Right cardiac atrium (tissue), 5 donors: ENCODE measurements around the gene MAPKAPK3. TPM values are rescaled to one million over a fixed set of nuclear protein-coding genes. Genes with fewer than 3 reads are reported as not detected.
A peak's percentile ranks its signal among the peaks of the same experiment; 100 is the strongest.

Source experiments
- ATAC-seq, 2 donors: fragments of 200-7000 bp; cut with Tn5 transposase; one replicate each; pipeline versions ENCODE4 v1.8.0 to v1.9.1; 2020; ENCODE audit warnings: moderate library complexity in 2 of 2, mild to moderate bottlenecking in 1 of 2
- DNase-seq, 3 donors: peaks; one replicate each; pipeline ENCODE4 v3.0.0-alpha.2; 2020
- H3K27ac ChIP-seq: one replicate; pipeline ENCODE4 v1.5.1; 2013; ENCODE audit warnings: mild to moderate bottlenecking, low read length, control low read depth, moderate library complexity
- H3K27me3 ChIP-seq: one replicate; pipeline ENCODE4 v1.6.1; 2013; ENCODE audit not compliant: control insufficient read depth, insufficient read depth
- H3K4me1 ChIP-seq: one replicate; pipeline ENCODE4 v1.6.1; 2013; ENCODE audit warnings: low read length; ENCODE audit not compliant: control insufficient read depth, insufficient read depth
- H3K4me3 ChIP-seq: one replicate; pipeline ENCODE4 v1.5.1; 2013; ENCODE audit warnings: low read length, control low read depth
- H3K9me3 ChIP-seq: one replicate; pipeline ENCODE4 v1.6.1; 2013; ENCODE audit warnings: low read length; ENCODE audit not compliant: control insufficient read depth
- WGBS: extraction: QIAGEN DNeasy Blood & Tissue Kit; methylation state at CpG from one replicate; pipeline ENCODE4 v1.1.7; 2013; 5-methylcytosine and 5-hydroxymethylcytosine counted together
- intact Hi-C, 4 donors: fragments of 100-400 bp; cut with DNase I; formaldehyde crosslinking; loops; one replicate each; pipeline versions ENCODE4 v1.11.0 to v1.14.0; 2022 to 2023
- polyA plus RNA-seq: library from polyadenylated mRNA; stranded (reverse); fragments of 200-250 nt; gene quantifications from one replicate; pipeline ENCODE4 v1.2.3, GENCODE V29; 2013
- total RNA-seq, 4 donors: library from RNA; stranded (reverse); fragmentation: NEBNext Ultra II Directional; extraction: Animal tissue kit (Norgen Biotek cat#: 25700); gene quantifications; one replicate each; pipeline ENCODE4 v1.2.1, GENCODE V29; 2021
- donor health status: healthy with polysubstance abuse.
- donor health status: DM: no; HTN: yes; CAD: no.
- donor health status: DM: no; HTN: no; CAD: no.
- donor health status: DM: no; HTN: yes; CAD: no; lungs with severe emphysema.
- donor health status: DM: yes; HTN: yes; CAD: no.

Gene MAPKAPK3
- total and polyA plus RNA-seq, 5 donors: 167 to 260 (median 224) TPM

DNA sequence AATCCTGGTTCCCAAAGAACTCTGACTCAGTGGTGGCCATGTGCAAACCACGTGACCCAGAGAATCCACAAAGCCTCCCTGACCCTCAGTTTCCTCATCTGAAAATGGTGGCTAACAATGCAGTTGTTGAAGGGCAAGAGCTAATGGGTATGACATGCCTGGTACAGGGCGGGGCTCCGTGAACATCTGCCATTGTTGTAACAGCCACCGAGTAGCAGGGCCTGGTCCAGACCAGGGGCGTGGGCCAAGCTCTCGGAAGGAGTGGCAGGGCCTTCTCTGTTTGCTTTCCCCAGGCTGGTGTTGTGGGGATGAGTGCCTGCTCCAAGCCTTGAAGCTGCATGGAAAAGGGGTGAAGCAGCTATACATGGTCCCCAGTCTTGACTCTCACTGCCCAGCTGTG is 13.4 kb downstream of the MAPKAPK3 start:
- H3K4me3 ChIP-seq: no peak overlapping the region
- H3K27ac ChIP-seq: no peak overlapping the region
- intact Hi-C loops: no loop called here
- H3K27me3 ChIP-seq: no peaks in the 10 kb centered on the region
- no peak for DNase-seq
- no peaks in the 10 kb centered on the region for H3K9me3 ChIP-seq
- no peak for ATAC-seq
- H3K4me1 ChIP-seq: peaks cover 7% of the 10 kb centered on the region
- WGBS: 89% methylated on average over 6 of the region's 6 CpGs

DNA sequence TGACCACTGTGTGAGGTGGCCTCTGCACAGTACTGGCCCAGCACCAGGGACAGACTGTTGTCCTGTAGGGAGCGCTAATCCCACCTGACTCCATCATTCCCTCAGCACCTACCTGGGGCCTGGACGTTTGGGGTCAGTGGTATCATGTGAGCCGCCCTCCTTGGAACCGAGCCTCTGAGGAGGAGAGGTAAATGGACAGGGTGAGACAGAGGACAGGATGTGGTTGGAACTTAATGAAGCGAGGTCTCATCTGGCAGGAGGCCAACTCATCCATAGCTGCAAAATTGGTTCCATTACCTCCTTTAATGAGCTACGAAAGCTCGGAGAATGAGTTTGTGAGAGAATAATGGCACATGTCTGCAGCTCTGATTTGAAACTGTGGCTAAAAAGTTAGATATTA is 13.9 kb downstream of the MAPKAPK3 start:
- Histone ChIP-seq H3K4me3 (no peak overlapping the region), H3K27ac (no peak overlapping the region), H3K27me3 (no peaks in the 10 kb centered on the region), H3K4me1 (peaks cover 7% of the 10 kb centered on the region), H3K9me3 (no peaks in the 10 kb centered on the region)
- no peak for ATAC-seq
- intact Hi-C loops: no loop called here
- DNase-seq: peak in 1 of 3 donors; percentile 32
- 66% methylated on average over 7 of the region's 7 CpGs for WGBS

DNA sequence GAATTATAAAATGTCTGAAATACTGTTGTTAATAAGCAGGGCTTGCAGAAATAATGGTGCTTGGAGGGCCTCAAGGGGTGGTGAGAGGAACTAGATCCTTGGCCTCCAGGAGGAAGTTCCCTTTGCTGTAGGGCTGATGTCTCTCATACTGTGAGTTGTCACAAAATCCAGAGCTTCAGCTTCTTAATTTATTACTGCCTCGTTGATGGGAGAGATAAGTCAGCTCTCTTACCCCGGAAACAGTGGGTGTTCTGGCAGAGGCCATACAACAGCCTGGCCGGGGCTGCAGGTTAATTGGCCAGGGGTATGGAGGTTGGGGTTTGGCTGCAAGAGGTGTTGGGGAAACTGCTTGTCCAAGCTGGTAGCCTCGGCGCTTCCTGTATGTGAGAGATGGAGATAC is 15.5 kb downstream of the MAPKAPK3 start:
- intact Hi-C loops: no loop called here
- ATAC-seq: no peak
- no peak overlapping the region for H3K27ac ChIP-seq
- 33% methylated on average over 5 of the region's 5 CpGs for WGBS
- H3K4me1 ChIP-seq: peaks cover 2% of the 10 kb centered on the region
- peak in 1 of 3 donors; percentile 53 for DNase-seq
- no peaks in the 10 kb centered on the region for H3K27me3 ChIP-seq
- no peaks in the 10 kb centered on the region for H3K9me3 ChIP-seq
- H3K4me3 ChIP-seq: no peak overlapping the region

DNA sequence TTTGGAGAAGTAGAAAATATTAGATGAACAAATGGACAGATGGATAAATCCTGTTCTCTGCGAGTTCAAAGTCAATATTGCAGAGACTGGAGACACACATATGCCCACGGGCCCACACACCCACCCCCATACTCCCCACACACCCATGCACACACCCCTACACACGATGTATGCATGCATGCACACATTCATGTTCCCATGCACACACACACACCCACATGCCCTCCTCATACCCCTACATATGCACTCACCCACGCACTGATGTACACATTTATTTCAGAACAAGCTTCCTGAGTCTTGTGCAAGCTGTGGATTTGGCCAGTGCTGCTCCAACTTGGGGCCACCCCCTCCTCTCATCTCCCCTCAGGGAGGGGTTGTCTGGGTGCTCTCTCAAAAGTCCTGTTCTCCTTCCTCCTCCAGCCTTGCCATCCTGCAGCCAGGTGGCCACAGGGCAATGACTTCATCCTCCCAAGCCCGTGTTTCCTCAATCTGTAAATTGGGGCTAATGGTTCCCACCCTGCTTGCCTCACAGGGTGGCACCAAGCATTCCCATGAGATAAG is 16.4 kb downstream of the MAPKAPK3 start:
- H3K27me3 ChIP-seq: no peaks in the 10 kb centered on the region
- H3K4me1 ChIP-seq: peaks cover 2% of the 10 kb centered on the region
- H3K4me3 ChIP-seq: no peak overlapping the region
- ATAC-seq: no peak
- no peaks in the 10 kb centered on the region for H3K9me3 ChIP-seq
- WGBS: 70% methylated on average over 5 of the region's 5 CpGs
- DNase-seq: no peak
- intact Hi-C loops: no loop called here
- H3K27ac ChIP-seq: no peak overlapping the region

DNA sequence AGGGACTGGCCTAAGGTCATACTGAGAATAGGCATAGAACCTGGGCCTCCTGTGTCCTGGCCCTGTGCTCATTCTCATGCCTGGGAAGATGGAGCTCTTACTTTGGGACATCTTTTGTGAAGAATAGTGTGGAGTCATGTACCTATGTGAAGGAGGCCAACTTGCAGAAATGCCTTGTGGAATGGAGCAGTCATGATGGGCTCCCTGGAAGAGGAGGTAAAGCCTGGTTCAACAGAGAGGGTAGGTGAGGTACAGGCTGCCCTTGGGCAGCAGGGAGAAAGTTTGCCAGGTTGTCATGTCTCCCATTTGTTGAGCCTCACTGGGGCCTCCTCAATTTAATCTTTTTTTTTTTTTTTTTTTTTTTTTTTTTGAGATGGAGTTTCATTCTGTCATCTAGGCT is 18.1 kb downstream of the MAPKAPK3 start:
- Histone ChIP-seq H3K4me1 (peaks cover 6% of the 10 kb centered on the region), H3K9me3 (no peaks in the 10 kb centered on the region), H3K27ac (no peak overlapping the region), H3K4me3 (no peak overlapping the region), H3K27me3 (no peaks in the 10 kb centered on the region)
- no peak for ATAC-seq
- DNase-seq: no peak
- intact Hi-C loops: no loop called here

DNA sequence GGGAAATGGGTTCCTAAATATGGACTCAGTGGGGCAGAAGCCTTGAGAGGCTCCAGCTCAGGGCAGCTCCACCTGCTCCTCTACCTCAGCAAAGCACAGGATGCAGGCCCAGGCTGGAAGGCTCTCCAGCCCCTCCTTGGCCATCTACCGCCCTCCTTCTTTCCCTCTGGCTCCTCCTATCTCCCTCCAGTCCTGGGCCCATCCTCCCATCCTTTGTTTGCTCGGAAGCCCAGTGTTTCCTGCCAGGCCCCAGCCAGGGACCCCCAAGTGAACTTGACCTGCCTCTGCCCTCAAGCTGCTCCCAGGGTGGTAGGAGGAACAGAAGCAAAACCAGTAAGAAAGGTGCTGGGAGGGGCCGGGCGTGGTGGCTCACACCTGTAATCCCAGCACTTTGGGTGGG is 20.1 kb downstream of the MAPKAPK3 start:
- intact Hi-C loops: no loop called here
- Histone ChIP-seq H3K9me3 (no peaks in the 10 kb centered on the region), H3K4me1 (peaks cover 6% of the 10 kb centered on the region), H3K27ac (peak overlapping the region; percentile 2), H3K4me3 (no peak overlapping the region), H3K27me3 (no peaks in the 10 kb centered on the region)
- DNase-seq: peak in 1 of 3 donors; percentile 12
- 74% methylated on average over 4 of the region's 4 CpGs for WGBS
- no peak for ATAC-seq

DNA sequence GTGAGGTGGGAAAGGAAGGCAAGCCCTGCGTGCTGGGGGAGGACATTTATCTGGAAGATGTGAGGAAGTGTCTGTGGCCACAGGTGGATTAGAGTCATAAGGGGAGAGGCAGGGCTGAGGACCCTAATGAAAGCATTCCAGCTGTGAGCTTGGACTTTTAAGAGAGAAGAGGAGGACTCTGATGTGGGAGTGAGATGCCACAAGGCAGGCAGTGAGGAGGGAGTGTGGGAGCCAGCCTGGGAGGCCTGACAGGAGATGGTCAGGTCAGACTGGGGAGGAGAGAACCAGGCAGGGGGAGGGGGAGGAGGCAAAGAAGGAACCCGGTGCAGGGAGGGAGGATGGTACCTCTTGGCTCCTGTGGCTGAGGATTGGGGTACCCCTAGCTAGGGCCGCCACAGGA is 21.0 kb downstream of the MAPKAPK3 start:
- Histone ChIP-seq H3K4me3 (no peak overlapping the region), H3K9me3 (no peaks in the 10 kb centered on the region), H3K27ac (no peak overlapping the region), H3K4me1 (peaks cover 6% of the 10 kb centered on the region), H3K27me3 (no peaks in the 10 kb centered on the region)
- ATAC-seq (peak; percentile 4 to 7), DNase-seq (no peak)
- intact Hi-C loops: no loop called here
- WGBS: 74% methylated on average over 3 of the region's 3 CpGs

DNA sequence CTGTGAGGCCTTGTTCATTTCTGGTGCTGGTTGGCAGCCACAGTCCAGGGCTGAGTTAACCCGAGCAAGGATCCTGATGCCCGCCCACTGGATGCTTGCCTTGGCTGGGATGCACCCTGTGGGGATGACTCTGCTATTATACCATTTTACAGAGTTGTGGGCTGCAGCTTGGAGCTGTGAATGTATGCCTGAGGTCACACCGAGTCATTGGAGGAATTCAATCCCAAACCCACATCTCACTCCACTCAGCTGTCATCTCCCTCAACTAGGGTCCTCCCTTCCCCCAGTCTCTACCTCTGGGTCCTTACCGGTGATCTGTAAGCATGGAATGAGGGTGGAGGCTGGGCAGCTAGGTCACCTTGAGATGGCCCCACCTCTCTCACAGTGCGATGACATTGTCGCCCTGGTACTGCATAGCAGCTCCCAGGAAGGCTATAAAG is 22.1 kb downstream of the MAPKAPK3 start:
- whole genome bisulfite sequencing: 69% methylated on average over 6 of the region's 6 CpGs
- DNase-seq: no peak
- H3K27ac ChIP-seq: peak overlapping the region; percentile 40
- peak; percentile 8 to 25 for ATAC-seq
- no peaks in the 10 kb centered on the region for H3K27me3 ChIP-seq
- no peak overlapping the region for H3K4me3 ChIP-seq
- intact Hi-C loops: no loop called here
- H3K9me3 ChIP-seq: no peaks in the 10 kb centered on the region
- peaks cover 6% of the 10 kb centered on the region for H3K4me1 ChIP-seq

DNA sequence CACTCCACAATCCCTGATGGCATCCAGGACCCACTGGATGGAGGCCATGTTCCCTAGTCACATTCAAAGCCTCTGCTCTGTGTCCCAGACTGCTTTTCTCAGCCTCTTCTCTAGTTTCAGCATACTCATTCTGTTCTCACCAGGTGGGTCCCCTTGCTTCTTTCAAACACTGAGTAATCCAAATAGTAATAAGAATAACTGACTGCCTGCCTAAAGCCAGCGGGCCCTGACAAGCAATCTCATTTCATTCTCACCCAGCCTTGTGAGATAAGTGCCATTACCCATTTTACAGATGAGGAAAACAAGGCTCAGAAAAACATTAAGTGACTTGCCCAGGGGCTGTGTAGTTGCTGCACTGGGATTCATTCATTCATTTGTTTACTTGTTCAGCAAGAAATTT is 25.4 kb downstream of the MAPKAPK3 start:
- no peaks in the 10 kb centered on the region for H3K9me3 ChIP-seq
- no peak for DNase-seq
- ATAC-seq: no peak
- intact Hi-C loops: no loop called here
- H3K4me1 ChIP-seq: peaks cover 7% of the 10 kb centered on the region
- H3K27ac ChIP-seq: no peak overlapping the region
- WGBS: 96% methylated on average over 1 of the region's 1 CpG
- no peaks in the 10 kb centered on the region for H3K27me3 ChIP-seq
- no peak overlapping the region for H3K4me3 ChIP-seq

DNA sequence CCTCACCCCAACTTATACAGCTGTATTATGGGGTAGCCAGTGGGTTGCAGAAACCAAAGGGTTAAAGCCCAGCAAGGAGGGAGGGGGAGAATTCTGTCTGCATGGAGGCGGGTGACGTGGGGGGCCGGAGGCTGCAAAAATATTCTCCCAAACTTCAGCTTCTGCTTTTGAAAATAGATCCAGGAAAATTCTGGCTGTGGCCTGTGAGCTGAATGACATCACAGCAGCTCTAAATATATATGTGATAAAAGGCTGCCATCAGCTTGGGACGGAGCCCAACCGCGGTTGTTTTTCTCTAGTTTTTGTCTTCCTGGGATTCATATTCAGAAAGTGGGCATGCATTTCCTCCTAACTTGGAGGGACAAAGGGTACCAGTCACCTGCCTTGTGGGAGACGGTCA is 27.6 kb downstream of the MAPKAPK3 start:
- Histone ChIP-seq H3K4me1 (peaks cover 9% of the 10 kb centered on the region), H3K9me3 (no peaks in the 10 kb centered on the region), H3K27ac (peak overlapping the region; percentile 89), H3K4me3 (no peak overlapping the region), H3K27me3 (no peaks in the 10 kb centered on the region)
- intact Hi-C loops: no loop called here
- 20% methylated on average over 7 of the region's 7 CpGs for WGBS
- DNase-seq (no peak), ATAC-seq (no peak)

DNA sequence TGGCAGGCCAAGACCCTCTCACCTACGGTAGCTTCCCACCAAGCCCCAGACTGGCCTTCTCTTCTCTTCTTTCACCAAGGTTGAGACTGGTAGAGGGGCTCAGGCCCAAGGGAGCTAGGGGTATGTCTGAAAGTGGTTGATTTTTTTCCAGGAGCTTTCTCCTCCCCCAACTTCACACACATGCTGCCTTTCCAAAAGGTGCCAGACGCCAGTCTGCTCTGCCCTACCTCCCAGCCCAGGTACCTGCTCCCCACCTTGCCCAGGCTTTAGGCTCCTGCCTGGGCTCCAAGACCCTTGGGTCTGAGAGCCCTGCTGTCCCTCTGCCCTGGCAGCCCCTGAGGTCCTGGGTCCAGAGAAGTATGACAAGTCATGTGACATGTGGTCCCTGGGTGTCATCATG is 28.4 kb downstream of the MAPKAPK3 start:
- Histone ChIP-seq H3K4me3 (no peak overlapping the region), H3K27ac (peak overlapping the region; percentile 89), H3K4me1 (peaks cover 9% of the 10 kb centered on the region), H3K27me3 (no peaks in the 10 kb centered on the region), H3K9me3 (no peaks in the 10 kb centered on the region)
- DNase-seq: no peak
- WGBS: 80% methylated on average over 2 of the region's 2 CpGs
- ATAC-seq: no peak
- intact Hi-C loops: no loop called here

DNA sequence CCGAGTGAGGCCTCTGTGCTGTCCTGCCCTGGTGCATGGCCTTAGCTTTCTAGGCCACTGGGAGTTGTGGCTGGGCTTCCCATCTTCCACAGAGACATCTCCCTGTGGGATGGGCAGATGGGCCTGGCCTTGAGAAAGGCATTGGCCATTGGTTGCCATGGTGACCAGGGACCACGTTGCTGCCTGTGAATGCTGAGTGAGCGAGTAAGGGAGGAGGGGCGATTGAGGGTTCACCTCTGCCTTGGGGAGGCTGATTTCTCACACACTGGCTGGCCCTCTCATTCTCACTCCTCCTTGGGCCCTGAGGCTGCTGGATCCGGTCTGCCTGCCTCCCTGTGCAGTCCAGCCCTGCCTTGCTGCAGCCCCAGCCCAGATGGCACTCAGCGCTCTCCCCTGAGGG is 31.4 kb downstream of the MAPKAPK3 start:
- no peak for ATAC-seq
- Histone ChIP-seq H3K27me3 (no peaks in the 10 kb centered on the region), H3K4me3 (no peak overlapping the region), H3K9me3 (no peaks in the 10 kb centered on the region), H3K4me1 (peaks cover 9% of the 10 kb centered on the region), H3K27ac (peak overlapping the region; percentile 90)
- intact Hi-C loops: no loop called here
- WGBS: 56% methylated on average over 6 of the region's 6 CpGs
- no peak for DNase-seq
